ENCODE measurements around the gene ELP5.

Gene ELP5

GRCh38 chr17:7252176-7253043 is at the start of gene ELP5:
Gene ELP5 (plus strand): TSS chr17:7252215. CDS start chr17:7252551, 336 bp downstream.
- H3K4me3 ChIP-seq (ENCODE audit: low read depth in 1 of 2, low read length in 2 of 2): peak within 1 kb of the TSS; percentile 79 to 90
- H3K27ac ChIP-seq (ENCODE audit: low read depth, low read length): peak within 1 kb of the TSS; percentile 100
- no peaks in the 10 kb centered on the region for H3K9me3 ChIP-seq (ENCODE audit: control insufficient read depth in 1 of 2, low read length in 2 of 2)
- peaks cover 24 to 54% of the 10 kb centered on the region in 2 donors for H3K4me1 ChIP-seq (ENCODE audit: control insufficient read depth in 1 of 2, insufficient read depth in 2 of 2, low read length in 2 of 2)
- no peaks in the 10 kb centered on the region for H3K27me3 ChIP-seq (ENCODE audit: control insufficient read depth in 1 of 2, insufficient read depth in 2 of 2, low read length in 2 of 2)
- H3K9ac ChIP-seq (ENCODE audit: low read depth in 1 of 2, low read length in 2 of 2): peak within 1 kb of the TSS; percentile 89 to 97
- peaks cover 10 to 28% of the 10 kb centered on the region in 2 donors for H3K36me3 ChIP-seq (ENCODE audit: control insufficient read depth in 1 of 2, insufficient read depth in 2 of 2, low read length in 2 of 2)

- H3K27ac ChIP-seq (ENCODE audit: low read depth, low read length): no peak overlapping the region
- no peaks in the 10 kb centered on the region for H3K9me3 ChIP-seq (ENCODE audit: control insufficient read depth in 1 of 2, low read length in 2 of 2)
- peaks cover 0 to 14% of the 10 kb centered on the region in 2 donors for H3K4me1 ChIP-seq (ENCODE audit: control insufficient read depth in 1 of 2, insufficient read depth in 2 of 2, low read length in 2 of 2)
- H3K9ac ChIP-seq (ENCODE audit: low read depth in 1 of 2, low read length in 2 of 2): no peak overlapping the region
- H3K27me3 ChIP-seq (ENCODE audit: control insufficient read depth in 1 of 2, insufficient read depth in 2 of 2, low read length in 2 of 2): no peaks in the 10 kb centered on the region
- peaks cover 0 to 5% of the 10 kb centered on the region in 2 donors for H3K36me3 ChIP-seq (ENCODE audit: control insufficient read depth in 1 of 2, insufficient read depth in 2 of 2, low read length in 2 of 2)
- no peak overlapping the region for H3K4me3 ChIP-seq (ENCODE audit: low read depth in 1 of 2, low read length in 2 of 2)
Measured at GRCh38 chr17:7203391-7203790, 48.6 kb upstream of the ELP5 start.

GRCh38 chr17:7204336-7204735 is 47.7 kb upstream of the ELP5 start:
- H3K27me3 ChIP-seq (ENCODE audit: control insufficient read depth in 1 of 2, insufficient read depth in 2 of 2, low read length in 2 of 2): no peaks in the 10 kb centered on the region
- peak overlapping the region in 1 of 2 donors; percentile 32 for H3K9ac ChIP-seq (ENCODE audit: low read depth in 1 of 2, low read length in 2 of 2)
- H3K36me3 ChIP-seq (ENCODE audit: control insufficient read depth in 1 of 2, insufficient read depth in 2 of 2, low read length in 2 of 2): peaks cover 0 to 5% of the 10 kb centered on the region in 2 donors
- H3K27ac ChIP-seq (ENCODE audit: low read depth, low read length): no peak overlapping the region
- H3K4me1 ChIP-seq (ENCODE audit: control insufficient read depth in 1 of 2, insufficient read depth in 2 of 2, low read length in 2 of 2): peaks cover 0 to 14% of the 10 kb centered on the region in 2 donors
- H3K4me3 ChIP-seq (ENCODE audit: low read depth in 1 of 2, low read length in 2 of 2): peak overlapping the region; percentile 74 to 79
- H3K9me3 ChIP-seq (ENCODE audit: control insufficient read depth in 1 of 2, low read length in 2 of 2): no peaks in the 10 kb centered on the region

- Histone ChIP-seq H3K9ac (ENCODE audit: low read depth in 1 of 2, low read length in 2 of 2) (peak overlapping the region; percentile 32 to 64), H3K27ac (ENCODE audit: low read depth, low read length) (peak overlapping the region; percentile 36), H3K4me3 (ENCODE audit: low read depth in 1 of 2, low read length in 2 of 2) (peak overlapping the region; percentile 74 to 79), H3K27me3 (ENCODE audit: control insufficient read depth in 1 of 2, insufficient read depth in 2 of 2, low read length in 2 of 2) (no peaks in the 10 kb centered on the region), H3K9me3 (ENCODE audit: control insufficient read depth in 1 of 2, low read length in 2 of 2) (no peaks in the 10 kb centered on the region), H3K4me1 (ENCODE audit: control insufficient read depth in 1 of 2, insufficient read depth in 2 of 2, low read length in 2 of 2) (peaks cover 0 to 14% of the 10 kb centered on the region in 2 donors), H3K36me3 (ENCODE audit: control insufficient read depth in 1 of 2, insufficient read depth in 2 of 2, low read length in 2 of 2) (peaks cover 0 to 5% of the 10 kb centered on the region in 2 donors)
Measured at GRCh38 chr17:7204828-7205461, 47.1 kb upstream of the ELP5 start.

GRCh38 chr17:7205561-7205960 is 46.5 kb upstream of the ELP5 start:
- Histone ChIP-seq H3K4me1 (ENCODE audit: control insufficient read depth in 1 of 2, insufficient read depth in 2 of 2, low read length in 2 of 2) (peaks cover 0 to 14% of the 10 kb centered on the region in 2 donors), H3K27ac (ENCODE audit: low read depth, low read length) (peak overlapping the region; percentile 36), H3K9ac (ENCODE audit: low read depth in 1 of 2, low read length in 2 of 2) (peak overlapping the region; percentile 32 to 64)

GRCh38 chr17:7207120-7208001 is 44.7 kb upstream of the ELP5 start:
- peaks cover 0 to 4% of the 10 kb centered on the region in 2 donors for H3K27me3 ChIP-seq (ENCODE audit: control insufficient read depth in 1 of 2, insufficient read depth in 2 of 2, low read length in 2 of 2)
- peaks cover 0 to 14% of the 10 kb centered on the region in 2 donors for H3K4me1 ChIP-seq (ENCODE audit: control insufficient read depth in 1 of 2, insufficient read depth in 2 of 2, low read length in 2 of 2)
- H3K4me3 ChIP-seq (ENCODE audit: low read depth in 1 of 2, low read length in 2 of 2): no peak overlapping the region
- no peak overlapping the region for H3K27ac ChIP-seq (ENCODE audit: low read depth, low read length)
- H3K9ac ChIP-seq (ENCODE audit: low read depth in 1 of 2, low read length in 2 of 2): no peak overlapping the region
- no peaks in the 10 kb centered on the region for H3K9me3 ChIP-seq (ENCODE audit: control insufficient read depth in 1 of 2, low read length in 2 of 2)
- H3K36me3 ChIP-seq (ENCODE audit: control insufficient read depth in 1 of 2, insufficient read depth in 2 of 2, low read length in 2 of 2): peaks cover 0 to 5% of the 10 kb centered on the region in 2 donors

More at GRCh38 chr17:7205561-7205960, 46.5 kb upstream of the ELP5 start:
- H3K27me3 ChIP-seq (ENCODE audit: control insufficient read depth in 1 of 2, insufficient read depth in 2 of 2, low read length in 2 of 2): no peaks in the 10 kb centered on the region
- peaks cover 0 to 5% of the 10 kb centered on the region in 2 donors for H3K36me3 ChIP-seq (ENCODE audit: control insufficient read depth in 1 of 2, insufficient read depth in 2 of 2, low read length in 2 of 2)
- H3K9me3 ChIP-seq (ENCODE audit: control insufficient read depth in 1 of 2, low read length in 2 of 2): no peaks in the 10 kb centered on the region
- peak overlapping the region; percentile 74 to 79 for H3K4me3 ChIP-seq (ENCODE audit: low read depth in 1 of 2, low read length in 2 of 2)

GRCh38 chr17:7208027-7208571 is 43.9 kb upstream of the ELP5 start:
- peaks cover 0 to 4% of the 10 kb centered on the region in 2 donors for H3K27me3 ChIP-seq (ENCODE audit: control insufficient read depth in 1 of 2, insufficient read depth in 2 of 2, low read length in 2 of 2)
- no peaks in the 10 kb centered on the region for H3K36me3 ChIP-seq (ENCODE audit: control insufficient read depth in 1 of 2, insufficient read depth in 2 of 2, low read length in 2 of 2)
- no peak overlapping the region for H3K27ac ChIP-seq (ENCODE audit: low read depth, low read length)
- peaks cover 0 to 14% of the 10 kb centered on the region in 2 donors for H3K4me1 ChIP-seq (ENCODE audit: control insufficient read depth in 1 of 2, insufficient read depth in 2 of 2, low read length in 2 of 2)
- no peaks in the 10 kb centered on the region for H3K9me3 ChIP-seq (ENCODE audit: control insufficient read depth in 1 of 2, low read length in 2 of 2)
- H3K4me3 ChIP-seq (ENCODE audit: low read depth in 1 of 2, low read length in 2 of 2): no peak overlapping the region
- no peak overlapping the region for H3K9ac ChIP-seq (ENCODE audit: low read depth in 1 of 2, low read length in 2 of 2)

- H3K9ac ChIP-seq (ENCODE audit: low read depth in 1 of 2, low read length in 2 of 2): no peak overlapping the region
- H3K36me3 ChIP-seq (ENCODE audit: control insufficient read depth in 1 of 2, insufficient read depth in 2 of 2, low read length in 2 of 2): no peaks in the 10 kb centered on the region
- peaks cover 4 to 17% of the 10 kb centered on the region in 2 donors for H3K4me1 ChIP-seq (ENCODE audit: control insufficient read depth in 1 of 2, insufficient read depth in 2 of 2, low read length in 2 of 2)
- no peak overlapping the region for H3K27ac ChIP-seq (ENCODE audit: low read depth, low read length)
- H3K4me3 ChIP-seq (ENCODE audit: low read depth in 1 of 2, low read length in 2 of 2): no peak overlapping the region
- no peaks in the 10 kb centered on the region for H3K9me3 ChIP-seq (ENCODE audit: control insufficient read depth in 1 of 2, low read length in 2 of 2)
- peaks cover 0 to 4% of the 10 kb centered on the region in 2 donors for H3K27me3 ChIP-seq (ENCODE audit: control insufficient read depth in 1 of 2, insufficient read depth in 2 of 2, low read length in 2 of 2)
Measured at GRCh38 chr17:7208754-7209460, 43.1 kb upstream of the ELP5 start.
